Ovary (tissue), 3 donors: ENCODE data around the gene BCAS4.

Experiments used
- CTCF ChIP-seq, 3 donors: fragments of 450-650 bp in 2 of 3; fragments of 200-600 bp in 1 of 3; IDR thresholded peaks; one replicate each; pipeline versions ENCODE4 v1.5.1 to v1.8.0; 2016 to 2022; ENCODE audit warnings: antibody characterized with exemption in 3 of 3, mild to moderate bottlenecking in 1 of 3
- EP300 ChIP-seq: sonication (generic); formaldehyde crosslinking; IDR thresholded peaks from one replicate; pipeline ENCODE4 v1.6.1; 2017; ENCODE audit warnings: antibody characterized with exemption
- POLR2A ChIP-seq: fragments of 450-650 bp; IDR thresholded peaks from one replicate; pipeline ENCODE4 v1.6.1; 2017; ENCODE audit warnings: antibody characterized with exemption, mild to moderate bottlenecking, moderate library complexity
- donor health status: DM: no; HTN: no; CAD: no.

GRCh38 chr20:50799176-50799889 is 4.5 kb downstream of the BCAS4 start:
- TF ChIP-seq EP300 (no peak), CTCF (IDR thresholded peaks at IDR 0.05) (no peak), POLR2A (no peak)
